ENCODE measurements around the gene IL37.

- TF ChIP-seq CTCF (IDR thresholded peaks at IDR 0.05) (no peak), EP300 (IDR thresholded peaks at IDR 0.05) (no peak), POLR2A (IDR thresholded peaks at IDR 0.05) (no peak)
Observed at GRCh38 chr2:112896909-112897623, 13.9 kb upstream of the IL37 start.

Data from gastroesophageal sphincter (tissue), 3 donors.